ENCODE measurements around the gene SPRR5.

- no peak for TF ChIP-seq YY1 (IDR thresholded peaks at IDR 0.05; ENCODE audit: insufficient read depth, insufficient read length)
- no peak for TF ChIP-seq ZNF274 (IDR thresholded peaks at IDR 0.05; ENCODE audit: low read depth, low read length)
These were observed 39.6 kb downstream of the SPRR5 start for GRCh38 chr1:152986578-152986977.
